Right lobe of liver (tissue), 4 donors: Measurements from ENCODE around the gene SORBS2.

Experiments used
- POLR2A ChIP-seq: fragments of 450-650 bp; IDR thresholded peaks from one replicate; pipeline ENCODE4 v1.6.1; 2017; ENCODE audit warnings: antibody characterized with exemption, mild to moderate bottlenecking
- TF ChIP-seq, protein P1 (sequence below), 4 donors: fragments of 200-600 bp in 3 of 4; fragments of 450-650 bp in 1 of 4; IDR thresholded peaks; one replicate each; pipeline versions ENCODE4 v1.5.1 to v1.8.0; 2016 to 2022; ENCODE audit warnings: antibody characterized with exemption in 4 of 4, mild to moderate bottlenecking in 2 of 4
- donor health status: DM: no; HTN: no; CAD: no.
- donor health status: DM: no; HTN: no; CAD: no.
- donor health status: DM: no; HTN: yes; CAD: no.

- TF ChIP-seq, protein P1, sequence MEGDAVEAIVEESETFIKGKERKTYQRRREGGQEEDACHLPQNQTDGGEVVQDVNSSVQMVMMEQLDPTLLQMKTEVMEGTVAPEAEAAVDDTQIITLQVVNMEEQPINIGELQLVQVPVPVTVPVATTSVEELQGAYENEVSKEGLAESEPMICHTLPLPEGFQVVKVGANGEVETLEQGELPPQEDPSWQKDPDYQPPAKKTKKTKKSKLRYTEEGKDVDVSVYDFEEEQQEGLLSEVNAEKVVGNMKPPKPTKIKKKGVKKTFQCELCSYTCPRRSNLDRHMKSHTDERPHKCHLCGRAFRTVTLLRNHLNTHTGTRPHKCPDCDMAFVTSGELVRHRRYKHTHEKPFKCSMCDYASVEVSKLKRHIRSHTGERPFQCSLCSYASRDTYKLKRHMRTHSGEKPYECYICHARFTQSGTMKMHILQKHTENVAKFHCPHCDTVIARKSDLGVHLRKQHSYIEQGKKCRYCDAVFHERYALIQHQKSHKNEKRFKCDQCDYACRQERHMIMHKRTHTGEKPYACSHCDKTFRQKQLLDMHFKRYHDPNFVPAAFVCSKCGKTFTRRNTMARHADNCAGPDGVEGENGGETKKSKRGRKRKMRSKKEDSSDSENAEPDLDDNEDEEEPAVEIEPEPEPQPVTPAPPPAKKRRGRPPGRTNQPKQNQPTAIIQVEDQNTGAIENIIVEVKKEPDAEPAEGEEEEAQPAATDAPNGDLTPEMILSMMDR (IDR thresholded peaks at IDR 0.05) = no peak
- no peak for TF ChIP-seq POLR2A
Measured at GRCh38 chr4:185758807-185759206, 53.2 kb downstream of the SORBS2 start.
